ENCODE data around the gene NR2C1. TPM values are rescaled to one million over a fixed set of nuclear protein-coding genes. Genes with fewer than 3 reads are reported as not detected.

Gene NR2C1
- total RNA-seq, 6 donors from 2014 or later, result 23.7 to 173 (median 41.8) TPM

- no peak for ATAC-seq (ENCODE audit: low FRiP score in 2 of 2)
These were observed 43.4 kb upstream of the NR2C1 start for GRCh38 chr12:95116773-95117172.

GRCh38 chr12:95116341-95116740 lies 42.9 kb upstream of the NR2C1 start:
- Histone ChIP-seq H3K4me1 (peaks cover 17 to 25% (median 24%) of the 10 kb centered on the region in 4 donors), H3K36me3 (peaks cover 0 to 15% (median 9%) of the 10 kb centered on the region in 4 donors), H3K27me3 (no peaks in the 10 kb centered on the region), H3K4me3 (no peak overlapping the region), H3K27ac (no peak overlapping the region), H3K9me3 (no peaks in the 10 kb centered on the region)
- WGBS, 2 donors, result 51 to 59% methylated on average over 4 of the region's 4 CpGs
- ATAC-seq (ENCODE audit: low FRiP score in 2 of 2) (no peak), DNase-seq (no peak)
- TF ChIP-seq POLR2AphosphoS5 (IDR thresholded peaks at IDR 0.05), result no peak
- TF ChIP-seq POLR2A (IDR thresholded peaks at IDR 0.05), result no peak

More at GRCh38 chr12:95116773-95117172, 43.4 kb upstream of the NR2C1 start:
- Histone ChIP-seq H3K27ac (peak overlapping the region in 2 of 4 donors; percentile 45 to 71), H3K36me3 (peaks cover 0 to 12% (median 7%) of the 10 kb centered on the region in 4 donors), H3K9me3 (no peaks in the 10 kb centered on the region), H3K4me3 (no peak overlapping the region), H3K4me1 (peaks cover 17 to 25% (median 24%) of the 10 kb centered on the region in 4 donors), H3K27me3 (no peaks in the 10 kb centered on the region)
- DNase-seq, result no peak
- WGBS, 2 donors, result 53 to 72% methylated on average over 3 of the region's 3 CpGs
- TF ChIP-seq EP300 (IDR thresholded peaks at IDR 0.05), result no peak
- TF ChIP-seq POLR2AphosphoS5 (IDR thresholded peaks at IDR 0.05), result no peak
- no peak for TF ChIP-seq CTCF (IDR thresholded peaks at IDR 0.05)
- TF ChIP-seq POLR2A (IDR thresholded peaks at IDR 0.05), result no peak

- DNase-seq, result no peak
- WGBS, 2 donors, result 69 to 78% methylated on average over 7 of the region's 7 CpGs
- Histone ChIP-seq H3K36me3 (peaks cover 0 to 19% (median 11%) of the 10 kb centered on the region in 4 donors), H3K4me1 (peaks cover 17 to 25% (median 24%) of the 10 kb centered on the region in 4 donors), H3K4me3 (no peak overlapping the region), H3K27ac (no peak overlapping the region), H3K9me3 (no peaks in the 10 kb centered on the region), H3K27me3 (no peaks in the 10 kb centered on the region)
- no peak for ATAC-seq (ENCODE audit: low FRiP score in 2 of 2)
- TF ChIP-seq POLR2AphosphoS5 (IDR thresholded peaks at IDR 0.05) (no peak), POLR2A (IDR thresholded peaks at IDR 0.05) (no peak), EP300 (IDR thresholded peaks at IDR 0.05) (no peak), CTCF (IDR thresholded peaks at IDR 0.05) (no peak)
These were observed 42.2 kb upstream of the NR2C1 start for GRCh38 chr12:95115641-95116040.

- Histone ChIP-seq H3K9me3 (no peaks in the 10 kb centered on the region), H3K27ac (no peak overlapping the region), H3K27me3 (no peaks in the 10 kb centered on the region), H3K4me1 (peaks cover 17 to 25% (median 24%) of the 10 kb centered on the region in 4 donors), H3K4me3 (no peak overlapping the region), H3K36me3 (peaks cover 0 to 19% (median 11%) of the 10 kb centered on the region in 4 donors)
- DNase-seq (no peak), ATAC-seq (ENCODE audit: low FRiP score in 2 of 2) (no peak)
- 75 to 80% methylated on average over 3 of the region's 3 CpGs for WGBS, 2 donors
- TF ChIP-seq POLR2A (IDR thresholded peaks at IDR 0.05) (no peak), POLR2AphosphoS5 (IDR thresholded peaks at IDR 0.05) (no peak), EP300 (IDR thresholded peaks at IDR 0.05) (no peak), CTCF (IDR thresholded peaks at IDR 0.05) (no peak)
These were observed 41.5 kb upstream of the NR2C1 start for GRCh38 chr12:95114766-95115405.

- no peak for TF ChIP-seq CTCF (IDR thresholded peaks at IDR 0.05)
- TF ChIP-seq POLR2A (IDR thresholded peaks at IDR 0.05), result no peak
- no peak for TF ChIP-seq EP300 (IDR thresholded peaks at IDR 0.05)
- TF ChIP-seq POLR2AphosphoS5 (IDR thresholded peaks at IDR 0.05), result no peak
- DNase-seq (no peak), ATAC-seq (ENCODE audit: low FRiP score in 2 of 2) (no peak)
- Histone ChIP-seq H3K27me3 (no peaks in the 10 kb centered on the region), H3K4me3 (no peak overlapping the region), H3K36me3 (peaks cover 2 to 59% (median 26%) of the 10 kb centered on the region in 4 donors), H3K9me3 (no peaks in the 10 kb centered on the region), H3K4me1 (no peaks in the 10 kb centered on the region), H3K27ac (no peak overlapping the region)
- 76 to 77% methylated on average over 7 of the region's 7 CpGs for WGBS, 2 donors
These were observed 33.9 kb upstream of the NR2C1 start for GRCh38 chr12:95107362-95107761.
